Stimulated activated CD4-positive, alpha-beta T cell treated with anti-CD3 and anti-CD28 coated beads, Interleukin-4, amount 100 ng/mL, for 24 hours (primary cell): Measurements from ENCODE around the gene ALDH3B1.

Experiments used
- DNase-seq: peaks from one replicate; pipeline ENCODE4 v3.0.0-alpha.2; 2020

The ALDH3B1 gene

DNA sequence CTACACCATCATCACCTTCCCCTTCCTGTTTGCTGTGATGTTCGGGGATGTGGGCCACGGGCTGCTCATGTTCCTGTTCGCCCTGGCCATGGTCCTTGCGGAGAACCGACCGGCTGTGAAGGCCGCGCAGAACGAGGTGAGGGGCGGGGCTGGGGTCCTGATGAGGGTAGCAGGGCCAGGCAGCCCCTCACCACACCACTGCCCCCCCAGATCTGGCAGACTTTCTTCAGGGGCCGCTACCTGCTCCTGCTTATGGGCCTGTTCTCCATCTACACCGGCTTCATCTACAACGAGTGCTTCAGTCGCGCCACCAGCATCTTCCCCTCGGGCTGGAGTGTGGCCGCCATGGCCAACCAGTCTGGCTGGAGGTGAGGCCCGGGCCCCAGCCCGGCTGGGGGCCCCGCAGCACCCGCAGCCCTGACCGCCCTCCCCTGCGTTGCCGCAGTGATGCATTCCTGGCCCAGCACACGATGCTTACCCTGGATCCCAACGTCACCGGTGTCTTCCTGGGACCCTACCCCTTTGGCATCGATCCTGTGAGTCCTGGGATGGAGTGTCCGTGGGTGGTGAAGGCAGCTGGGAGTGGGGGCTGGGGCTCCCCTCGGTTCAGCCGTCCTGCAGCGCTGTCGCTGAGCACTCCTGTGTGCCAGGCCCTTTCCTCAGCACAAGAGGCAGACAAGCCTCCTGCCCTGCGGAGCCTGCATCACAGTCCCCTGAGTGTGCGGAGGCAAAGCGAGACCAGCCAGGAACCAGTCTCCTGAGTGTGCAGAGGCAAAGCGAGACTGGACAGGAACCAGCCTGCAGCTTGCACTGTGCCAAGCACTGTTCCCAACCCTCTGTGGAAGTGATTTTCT is 37.5 kb downstream of the ALDH3B1 start:
- no peak for DNase-seq

DNA sequence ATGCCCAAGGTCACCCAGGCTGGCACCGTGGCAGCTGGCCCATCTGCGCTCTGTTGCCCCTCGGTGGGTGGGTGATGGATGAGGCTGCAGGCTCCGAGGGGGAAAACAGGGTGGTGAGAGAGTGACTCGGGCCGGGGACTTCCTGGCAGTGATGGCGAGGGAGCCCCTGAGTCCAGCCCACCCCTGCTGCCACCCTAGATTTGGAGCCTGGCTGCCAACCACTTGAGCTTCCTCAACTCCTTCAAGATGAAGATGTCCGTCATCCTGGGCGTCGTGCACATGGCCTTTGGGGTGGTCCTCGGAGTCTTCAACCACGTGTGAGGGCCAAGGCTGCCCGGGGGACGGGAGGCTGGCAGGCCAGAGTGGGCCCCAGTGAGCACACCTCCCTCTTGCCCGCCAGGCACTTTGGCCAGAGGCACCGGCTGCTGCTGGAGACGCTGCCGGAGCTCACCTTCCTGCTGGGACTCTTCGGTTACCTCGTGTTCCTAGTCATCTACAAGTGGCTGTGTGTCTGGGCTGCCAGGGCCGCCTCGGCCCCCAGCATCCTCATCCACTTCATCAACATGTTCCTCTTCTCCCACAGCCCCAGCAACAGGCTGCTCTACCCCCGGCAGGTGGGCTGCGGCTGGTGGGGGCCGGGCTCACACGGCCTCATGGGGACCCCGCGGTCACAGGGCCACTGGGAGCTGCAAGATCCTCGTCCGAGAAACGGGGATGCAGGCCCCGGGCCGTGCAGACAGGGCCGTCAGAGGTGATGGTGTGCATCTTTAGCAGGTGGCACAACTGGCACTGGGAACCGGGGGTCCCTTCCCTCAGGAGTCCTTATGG is 38.8 kb downstream of the ALDH3B1 start:
- no peak for DNase-seq

DNA sequence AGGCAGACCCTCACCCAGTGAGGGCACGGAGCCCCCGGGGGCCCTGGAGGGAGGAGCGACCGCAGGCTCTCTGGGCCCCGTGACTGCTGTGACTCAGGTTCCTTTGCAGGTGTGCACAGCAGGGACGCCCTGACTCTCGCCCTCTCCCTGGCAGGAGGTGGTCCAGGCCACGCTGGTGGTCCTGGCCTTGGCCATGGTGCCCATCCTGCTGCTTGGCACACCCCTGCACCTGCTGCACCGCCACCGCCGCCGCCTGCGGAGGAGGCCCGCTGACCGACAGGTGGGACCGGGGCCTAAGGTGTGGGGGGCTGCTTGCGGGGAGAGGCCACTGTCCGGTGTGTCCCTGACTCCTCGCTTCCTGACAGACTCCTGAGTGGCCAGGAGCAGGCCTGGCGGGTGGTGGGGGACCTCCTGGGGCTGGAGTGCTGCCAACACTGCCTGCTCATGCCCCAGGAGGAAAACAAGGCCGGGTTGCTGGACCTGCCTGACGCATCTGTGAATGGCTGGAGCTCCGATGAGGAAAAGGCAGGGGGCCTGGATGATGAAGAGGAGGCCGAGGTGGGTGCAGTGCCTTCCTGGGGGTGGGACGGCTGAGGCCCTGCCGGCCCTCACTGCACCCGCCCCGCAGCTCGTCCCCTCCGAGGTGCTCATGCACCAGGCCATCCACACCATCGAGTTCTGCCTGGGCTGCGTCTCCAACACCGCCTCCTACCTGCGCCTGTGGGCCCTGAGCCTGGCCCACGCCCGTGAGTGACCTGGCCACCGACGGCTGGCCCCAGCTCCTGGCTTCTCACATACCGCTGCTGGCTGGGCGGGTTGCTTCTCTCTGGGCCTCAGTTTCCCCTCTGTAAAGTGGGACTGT is 39.6 kb downstream of the ALDH3B1 start:
- DNase-seq, result no peak

DNA sequence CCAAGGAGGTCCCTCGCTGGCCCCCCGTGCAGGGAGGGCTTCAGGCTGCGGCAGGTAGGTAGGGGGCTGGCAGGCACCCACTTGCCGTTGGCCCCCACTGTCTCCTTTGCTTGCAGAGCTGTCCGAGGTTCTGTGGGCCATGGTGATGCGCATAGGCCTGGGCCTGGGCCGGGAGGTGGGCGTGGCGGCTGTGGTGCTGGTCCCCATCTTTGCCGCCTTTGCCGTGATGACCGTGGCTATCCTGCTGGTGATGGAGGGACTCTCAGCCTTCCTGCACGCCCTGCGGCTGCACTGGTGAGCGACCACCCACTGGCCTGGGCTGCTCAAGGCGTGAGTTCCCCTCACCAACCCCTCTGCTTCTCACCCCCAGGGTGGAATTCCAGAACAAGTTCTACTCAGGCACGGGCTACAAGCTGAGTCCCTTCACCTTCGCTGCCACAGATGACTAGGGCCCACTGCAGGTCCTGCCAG is 40.3 kb downstream of the ALDH3B1 start:
- DNase-seq, result no peak

DNA sequence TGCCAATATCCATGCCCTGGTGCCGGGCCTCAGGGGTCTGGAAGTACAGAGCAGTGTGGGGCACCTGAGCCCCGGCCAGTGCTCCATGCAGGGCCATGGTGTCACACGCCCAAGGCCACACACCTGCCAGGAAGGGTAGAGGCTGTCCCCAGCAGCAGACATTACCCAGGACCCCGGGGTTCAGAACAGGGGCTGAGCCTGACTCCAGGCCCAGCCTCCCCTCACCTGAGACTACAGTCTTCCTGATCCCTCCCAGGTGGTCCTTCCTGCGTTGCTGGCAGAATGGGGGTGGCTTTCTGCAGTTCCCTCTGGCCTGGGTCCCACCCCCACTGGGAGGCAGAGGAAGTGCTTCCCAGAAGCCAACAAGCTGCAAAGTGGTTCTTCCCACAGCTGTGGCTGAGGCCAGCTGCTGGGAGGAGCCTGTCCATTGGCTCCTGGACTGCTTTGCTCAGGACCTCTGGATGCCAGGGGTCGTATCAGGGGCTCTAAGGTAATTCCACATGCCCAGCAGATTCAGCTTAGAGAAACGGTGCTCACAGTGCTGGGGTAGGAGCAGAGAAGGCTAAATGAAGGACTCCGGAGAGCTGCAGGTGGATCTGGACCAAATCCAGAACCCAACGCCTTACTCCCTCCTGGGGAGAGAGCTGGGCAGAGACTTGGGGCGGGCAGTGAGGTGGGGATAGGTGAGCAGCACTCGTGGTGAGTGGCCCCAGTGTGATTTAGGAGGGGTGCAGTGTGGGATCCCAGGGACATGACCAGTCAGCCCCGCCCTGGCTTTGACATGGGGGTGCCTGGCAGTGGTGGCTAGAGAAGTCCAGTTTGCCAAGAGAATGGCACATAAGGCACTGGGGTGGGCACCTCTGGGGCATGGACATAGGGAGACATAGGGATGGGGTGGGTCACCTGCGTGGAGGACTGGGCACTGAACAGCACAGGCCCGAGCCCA is 41.3 kb downstream of the ALDH3B1 start:
- DNase-seq, result no peak

DNA sequence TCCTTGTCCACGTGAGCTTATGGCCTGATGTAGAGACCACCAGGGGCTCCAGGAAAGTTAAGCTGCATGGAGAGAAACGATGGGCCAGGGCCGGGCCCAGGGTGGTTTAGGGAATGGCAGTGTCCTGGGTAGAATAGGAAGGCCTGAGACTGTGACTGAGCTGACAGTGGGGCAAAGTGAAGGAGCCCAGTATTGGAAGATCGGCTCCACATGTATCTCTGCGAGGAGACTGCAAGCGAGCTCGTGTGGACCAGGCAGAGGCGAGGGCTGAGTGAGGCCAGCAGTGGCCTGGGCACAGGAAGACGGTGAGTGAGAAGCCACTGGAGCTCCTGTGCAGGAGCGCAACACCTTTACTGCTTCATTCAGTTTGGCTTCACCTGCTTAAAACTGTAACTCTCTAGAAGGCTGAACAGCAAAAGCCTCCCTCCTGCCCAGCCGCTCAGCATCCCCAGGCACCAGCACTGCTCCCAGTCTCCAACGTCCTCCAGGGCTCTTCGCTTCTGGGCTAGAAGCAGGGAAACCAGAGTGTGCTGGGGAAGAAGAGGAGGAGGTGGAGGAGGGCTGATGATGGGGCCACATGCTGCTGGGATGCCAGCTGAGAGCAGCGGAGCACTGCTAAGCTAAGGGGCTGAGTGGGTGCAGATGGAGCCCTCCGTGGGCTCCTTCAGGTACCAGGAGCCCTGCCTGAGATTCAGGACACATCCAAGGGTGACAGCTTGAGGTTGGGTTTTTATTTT is 42.2 kb downstream of the ALDH3B1 start:
- DNase-seq, result no peak

DNA sequence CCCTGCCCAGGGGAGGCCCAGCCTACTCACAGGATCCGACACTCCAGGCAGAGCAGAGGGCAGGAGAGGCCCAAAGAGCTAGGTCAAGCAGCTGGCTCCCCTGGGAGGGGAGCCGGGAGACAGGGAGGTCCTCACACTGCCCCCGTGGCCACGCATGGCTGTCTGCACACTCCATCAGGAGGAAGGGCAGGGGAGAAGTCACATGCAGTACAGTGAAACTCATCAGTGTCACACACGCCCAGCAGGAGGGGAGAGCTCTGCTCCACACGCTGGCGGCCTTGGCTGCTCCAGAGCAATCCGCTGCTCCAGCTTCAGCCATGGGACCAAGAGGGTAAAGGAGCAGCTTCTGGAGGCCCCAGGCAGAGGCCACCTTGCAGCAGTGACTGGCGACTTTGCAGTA is 43.0 kb downstream of the ALDH3B1 start:
- DNase-seq, result no peak

DNA sequence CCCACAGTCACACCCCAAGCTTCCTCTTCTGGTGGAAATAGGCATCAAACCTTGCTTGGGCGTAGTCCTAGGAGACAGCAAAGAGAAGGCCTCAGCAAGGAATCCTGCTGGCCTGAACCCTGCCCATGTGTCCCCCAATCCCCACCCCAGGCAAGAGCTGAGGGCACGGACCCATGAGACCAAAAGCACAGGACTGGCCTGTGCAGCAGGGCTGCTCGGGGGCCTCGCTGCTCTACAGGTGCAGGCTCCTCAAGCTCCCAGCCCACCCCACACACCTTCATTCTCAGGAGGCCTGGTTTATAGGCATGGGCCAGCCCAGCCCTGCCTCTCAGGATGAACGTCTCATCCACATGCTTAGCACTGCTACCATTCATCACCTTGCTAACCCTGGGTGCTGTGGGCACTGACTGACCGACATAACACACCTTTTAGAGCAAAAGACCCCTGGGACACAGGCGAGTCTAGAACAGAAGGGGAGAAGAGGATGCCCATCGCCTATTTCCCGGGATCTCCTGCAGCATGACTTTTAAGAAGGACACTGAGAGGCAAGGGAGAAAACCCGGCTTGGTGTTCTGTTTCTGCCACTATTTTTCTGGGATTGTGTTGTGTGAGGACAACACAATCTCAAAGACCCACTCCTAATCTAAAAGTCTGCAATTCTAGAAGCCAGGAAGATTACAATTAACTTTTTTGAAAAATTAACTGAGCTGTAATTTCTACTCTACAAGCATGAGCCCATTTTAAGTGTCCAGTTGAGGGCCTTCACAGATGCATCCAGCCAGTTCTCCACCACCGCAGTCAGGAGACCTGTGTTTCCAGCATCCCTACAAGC is 44.1 kb downstream of the ALDH3B1 start:
- DNase-seq, result no peak

DNA sequence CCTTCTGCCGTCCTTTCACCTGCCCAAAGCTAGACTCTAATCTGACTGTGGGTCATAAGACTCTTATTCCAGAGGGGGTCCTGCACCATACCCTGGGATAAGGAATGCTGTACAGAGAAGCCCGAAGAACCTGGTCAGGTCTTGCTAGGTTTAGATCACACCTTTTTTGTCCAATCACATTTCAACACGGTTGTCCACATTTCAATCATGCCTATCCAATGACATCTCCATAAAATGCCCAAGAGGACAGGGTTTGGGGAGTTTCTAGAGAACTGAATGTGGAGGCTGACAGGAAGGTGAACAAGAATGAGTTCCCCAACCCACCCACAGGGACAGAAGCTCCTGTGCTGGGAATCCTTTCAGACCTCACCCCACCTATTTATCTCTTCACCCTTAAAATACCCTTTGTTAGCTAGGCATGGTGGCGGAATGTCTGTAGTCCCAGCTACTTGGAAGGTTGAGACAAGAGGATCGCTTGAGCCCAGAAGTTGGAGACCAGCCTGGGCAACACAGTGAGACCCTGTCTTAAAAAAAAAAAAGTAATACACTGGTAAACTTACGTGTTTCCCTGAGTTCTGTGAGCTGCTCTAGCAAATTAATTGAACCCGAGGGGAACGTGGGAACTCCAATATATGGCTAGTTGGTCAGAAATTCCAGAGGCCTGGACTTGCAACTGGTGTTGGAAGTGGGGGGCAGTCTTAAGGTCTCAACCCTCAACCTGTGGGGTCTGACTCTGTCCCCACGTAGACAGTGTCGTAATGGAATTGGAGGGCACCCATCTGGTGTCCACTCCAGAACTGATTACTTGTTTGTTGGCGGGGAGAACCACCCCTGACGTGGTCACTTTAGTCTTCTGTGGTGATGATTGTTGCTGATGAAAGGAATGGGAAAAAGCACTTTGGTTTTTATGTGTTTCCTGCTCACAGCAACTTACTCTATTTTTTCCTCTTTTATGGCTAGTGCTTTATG is 46.5 kb downstream of the ALDH3B1 start:
- no peak for DNase-seq

DNA sequence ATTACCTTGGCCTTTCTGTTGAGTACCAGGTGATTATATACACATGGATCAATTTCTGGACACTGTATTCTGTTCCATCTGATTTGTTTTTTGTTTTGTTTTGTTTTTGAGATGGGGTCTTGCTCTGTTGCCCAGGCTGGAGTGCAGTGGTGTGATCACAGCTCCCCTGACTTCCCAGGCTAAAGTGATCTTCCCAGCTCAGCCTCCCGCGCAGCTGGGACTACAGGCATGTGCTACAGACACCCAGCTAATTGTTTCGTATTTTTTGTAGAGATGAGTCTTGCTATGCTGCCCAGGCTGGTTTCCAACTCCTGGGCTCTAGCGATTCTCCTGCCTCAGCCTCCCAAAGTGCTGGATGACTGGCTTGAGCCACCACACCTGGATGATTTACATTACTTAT is 47.7 kb downstream of the ALDH3B1 start:
- DNase-seq, result no peak

DNA sequence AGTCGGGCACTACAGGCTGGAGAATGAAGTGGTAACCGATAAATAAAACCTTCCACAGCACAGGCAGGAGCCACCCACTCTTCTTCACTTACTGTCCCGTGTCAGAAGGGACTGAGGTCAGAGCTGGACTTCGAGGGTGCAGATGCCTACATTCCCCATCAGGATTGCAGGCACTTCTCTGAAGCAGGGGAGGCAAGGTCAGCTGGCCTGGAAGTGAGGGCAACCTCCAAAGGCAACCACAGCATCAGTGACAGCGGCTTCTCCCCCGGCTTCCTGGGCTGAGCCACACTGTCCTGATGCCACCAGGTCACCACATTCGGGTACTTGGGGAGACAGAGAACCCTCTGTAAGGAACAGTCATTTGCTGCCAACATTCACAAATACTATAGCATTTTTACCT is 51.4 kb downstream of the ALDH3B1 start:
- DNase-seq, result no peak

DNA sequence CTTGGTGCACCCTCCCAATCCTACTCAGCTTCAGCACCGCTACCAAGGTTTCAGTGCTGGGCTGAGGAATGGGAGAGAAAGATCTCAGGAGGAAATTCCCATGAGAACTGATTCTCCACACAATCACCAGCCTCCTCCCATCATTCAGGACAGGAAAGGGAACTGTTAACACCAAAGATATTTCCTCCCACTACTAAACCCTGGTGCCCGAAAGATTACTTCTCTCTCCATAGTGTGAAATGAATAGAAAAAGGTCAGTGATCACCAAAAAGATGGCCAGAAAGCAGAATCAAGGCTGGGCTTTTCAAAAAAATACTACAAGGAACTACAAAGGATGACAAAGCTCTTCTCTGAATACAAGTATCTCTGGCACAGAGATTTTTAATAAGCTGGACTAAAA is 54.8 kb downstream of the ALDH3B1 start:
- no peak for DNase-seq

DNA sequence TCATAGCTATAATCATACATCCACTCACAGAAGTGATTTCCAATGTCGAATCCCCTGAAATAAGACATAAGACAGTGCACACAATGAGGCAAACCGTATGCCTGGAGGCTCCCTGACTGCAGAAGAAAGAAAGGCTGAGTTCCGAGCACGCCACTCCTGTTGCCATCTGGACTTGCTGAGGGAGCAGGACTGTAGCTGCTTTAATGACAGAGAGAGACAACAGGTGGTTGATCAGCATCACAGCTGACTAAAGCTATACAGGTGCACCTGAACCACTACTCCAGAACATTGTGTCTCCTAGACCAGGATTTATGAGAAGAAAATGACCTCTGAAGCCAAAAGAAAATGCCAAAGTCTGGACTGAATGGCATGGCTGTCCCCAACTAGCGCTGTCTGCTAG is 55.7 kb downstream of the ALDH3B1 start:
- no peak for DNase-seq

DNA sequence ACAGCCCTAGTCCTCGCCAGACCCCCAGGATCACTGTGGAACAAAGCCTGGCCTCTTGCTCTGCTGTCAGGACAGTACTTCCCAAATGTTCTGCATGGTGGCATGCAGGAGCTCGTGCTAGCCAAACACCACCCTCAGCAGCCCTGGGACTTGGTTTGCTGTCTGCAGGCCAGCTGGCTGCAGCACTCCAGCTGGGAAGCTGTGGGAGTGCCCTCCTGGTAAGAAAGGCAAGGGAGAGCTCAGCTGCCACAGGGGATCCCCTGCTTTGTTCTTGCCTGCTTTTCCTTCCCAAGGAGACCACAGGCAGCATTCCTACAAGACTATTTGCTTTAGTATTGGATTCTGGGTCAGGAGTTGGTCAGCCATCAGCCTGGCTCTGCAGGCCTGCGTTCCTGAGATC is 56.6 kb downstream of the ALDH3B1 start:
- DNase-seq, result no peak

DNA sequence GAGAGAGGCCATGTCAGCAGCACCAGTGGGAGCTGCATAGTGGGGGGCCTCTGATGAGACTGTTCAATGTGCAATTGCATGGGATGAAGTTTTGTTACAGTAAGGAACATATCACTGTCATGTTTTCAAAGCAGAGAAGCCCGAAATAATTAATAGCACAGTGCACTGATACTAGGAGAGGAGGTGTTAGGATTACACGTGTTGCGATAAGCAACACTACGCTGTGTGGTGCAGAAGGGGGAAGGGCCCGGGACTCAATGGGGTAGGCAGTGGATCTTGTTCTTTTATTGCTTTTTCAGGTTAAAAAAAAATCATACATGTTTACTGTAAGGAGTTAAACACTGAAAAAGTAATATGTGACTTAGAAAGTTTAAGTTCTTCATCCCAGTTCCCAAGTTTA is 57.9 kb downstream of the ALDH3B1 start:
- DNase-seq, result no peak

DNA sequence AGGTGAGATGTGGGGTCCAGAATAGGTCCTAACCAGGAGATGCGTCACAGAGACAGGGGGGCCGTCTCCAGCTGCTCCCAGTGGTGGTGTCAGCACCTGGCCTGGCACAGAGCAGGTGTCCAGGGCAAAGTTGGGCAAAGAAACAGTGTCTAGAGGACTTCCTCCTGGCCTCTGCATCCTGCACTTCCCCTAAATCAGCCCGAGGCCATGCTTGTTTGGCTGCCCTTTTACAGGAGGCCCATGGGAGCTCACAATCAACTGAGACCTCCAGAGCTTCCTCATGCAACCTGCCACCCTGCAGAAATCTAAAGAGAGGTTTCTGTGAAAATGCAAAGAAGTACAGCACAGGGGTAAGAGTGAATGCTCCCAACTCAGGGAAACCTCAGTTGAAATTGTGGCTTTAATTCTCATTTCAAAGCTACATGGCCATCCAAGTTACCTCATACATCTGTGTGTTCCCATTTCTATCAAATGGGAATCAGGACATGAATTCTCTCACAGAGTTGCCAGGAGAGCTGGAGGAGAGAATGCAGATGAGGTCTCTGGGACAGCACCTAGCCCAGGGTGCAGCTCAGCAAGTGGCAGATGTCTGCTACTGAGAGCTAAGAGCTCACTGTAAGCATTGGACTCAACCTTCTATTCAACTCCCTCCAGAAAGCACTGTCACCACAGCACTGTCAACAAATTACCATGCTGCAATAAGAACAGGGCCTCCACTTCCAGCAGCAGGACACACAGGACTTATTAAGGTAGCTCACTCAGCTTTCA is 61.3 kb downstream of the ALDH3B1 start:
- DNase-seq, result no peak

DNA sequence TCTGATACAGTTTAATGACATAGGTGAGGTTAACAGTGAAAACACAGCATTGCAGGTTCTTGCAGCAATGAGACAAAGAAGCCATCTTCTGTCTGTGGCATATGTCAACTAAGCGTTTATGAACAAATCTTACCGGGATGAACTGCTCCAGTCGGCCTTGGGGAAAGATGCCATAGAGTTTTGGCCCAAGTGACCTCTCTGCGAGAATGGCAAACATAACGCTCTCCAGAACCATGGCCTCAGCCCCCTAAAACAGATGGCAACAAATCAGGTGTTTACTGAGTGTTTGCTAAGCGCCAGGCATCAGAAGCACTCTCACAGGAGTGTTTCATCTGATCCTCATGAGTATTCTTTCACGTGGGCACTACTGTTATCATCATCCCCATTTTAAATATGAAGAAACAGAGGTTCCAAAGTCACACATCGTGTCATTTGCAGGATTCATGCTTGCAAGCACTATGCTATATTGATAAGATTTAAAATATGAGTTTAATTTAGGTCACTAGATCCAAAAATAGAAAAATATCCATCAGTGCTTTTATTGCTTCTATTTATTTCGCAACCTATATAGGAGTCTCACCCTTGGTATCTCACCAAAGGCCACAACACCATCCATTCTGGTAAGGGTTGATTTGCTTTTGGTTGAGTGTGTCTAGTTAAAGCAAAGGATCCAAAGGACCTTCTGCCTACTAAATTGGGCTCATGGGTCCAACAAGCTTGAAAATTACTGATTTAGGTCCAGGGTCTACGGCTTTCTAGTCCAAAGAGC is 64.6 kb downstream of the ALDH3B1 start:
- no peak for DNase-seq
